ENCODE results near the gene LDLRAD4. TPM values are rescaled to one million over a fixed set of nuclear protein-coding genes. Genes with fewer than 3 reads are reported as not detected.
"Not testable (repeated sequence)": the region's sequence is repeated elsewhere in the genome, so short reads cannot be mapped to it uniquely, and the experiment has no call there.

Gene LDLRAD4
- total and polyA plus RNA-seq, 2 donors: 46.9 to 80.0 TPM

DNA sequence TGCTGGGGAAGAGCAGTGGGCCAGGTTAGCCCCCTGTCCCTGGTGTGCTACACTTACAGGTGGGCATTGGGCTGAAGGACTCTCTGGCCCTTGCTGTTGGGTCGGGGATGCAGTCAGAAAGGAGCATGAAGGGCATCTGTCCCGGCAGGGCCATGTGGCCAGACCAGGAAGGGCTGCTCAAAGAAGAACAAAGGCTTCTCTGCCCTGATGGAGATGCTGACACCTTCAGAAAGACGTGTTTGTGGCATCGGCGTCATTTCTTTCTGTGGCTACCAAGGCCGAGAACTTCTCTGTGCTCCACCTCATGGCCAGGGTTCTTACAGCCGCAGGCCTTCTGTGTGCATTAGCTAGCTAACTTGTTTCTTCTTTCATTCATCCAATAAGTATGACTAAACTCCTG is 268.7 kb downstream of the LDLRAD4 start:
- Histone ChIP-seq H3K36me3 (ENCODE audit: control insufficient read depth in 2 of 2, insufficient read depth in 2 of 2, low read length in 1 of 2) (peaks cover 52 to 80% of the 10 kb centered on the region in 2 donors), H3K4me1 (ENCODE audit: control insufficient read depth in 2 of 2, insufficient read depth in 2 of 2, low read length in 2 of 2) (peaks cover 9 to 23% of the 10 kb centered on the region in 2 donors), H3K4me3 (ENCODE audit: low read length in 2 of 2) (no peak overlapping the region), H3K9me3 (ENCODE audit: control insufficient read depth in 2 of 2, insufficient read depth in 1 of 2, low read length in 1 of 2) (peaks cover 1 to 3% of the 10 kb centered on the region in 2 donors), H3K27ac (ENCODE audit: low read depth in 1 of 2, low read length in 1 of 2) (no peak overlapping the region), H3K27me3 (ENCODE audit: control insufficient read depth in 2 of 2, insufficient read depth in 1 of 2, low read length in 1 of 2) (no peaks in the 10 kb centered on the region)
- no peak for DNase-seq (ENCODE audit: low read depth in 6 of 9, low spot score in 9 of 9)
- 89% methylated on average over 7 of the region's 7 CpGs for WGBS

- no peaks in the 10 kb centered on the region for H3K9me3 ChIP-seq (ENCODE audit: control insufficient read depth in 2 of 2, insufficient read depth in 1 of 2, low read length in 1 of 2)
- no peaks in the 10 kb centered on the region for H3K27me3 ChIP-seq (ENCODE audit: control insufficient read depth in 2 of 2, insufficient read depth in 1 of 2, low read length in 1 of 2)
- WGBS: 97% methylated on average over 14 of the region's 14 CpGs
- peaks cover under 1 to 11% of the 10 kb centered on the region in 2 donors for H3K4me1 ChIP-seq (ENCODE audit: control insufficient read depth in 2 of 2, insufficient read depth in 2 of 2, low read length in 2 of 2)
- peaks cover 56 to 87% of the 10 kb centered on the region in 2 donors for H3K36me3 ChIP-seq (ENCODE audit: control insufficient read depth in 2 of 2, insufficient read depth in 2 of 2, low read length in 1 of 2)
- H3K4me3 ChIP-seq (ENCODE audit: low read length in 2 of 2): no peak overlapping the region
- no peak for DNase-seq (ENCODE audit: low read depth in 6 of 9, low spot score in 9 of 9)
- H3K27ac ChIP-seq (ENCODE audit: low read depth in 1 of 2, low read length in 1 of 2): no peak overlapping the region
Observed at GRCh38 chr18:13488281-13488929, 269.8 kb downstream of the LDLRAD4 start.

DNA sequence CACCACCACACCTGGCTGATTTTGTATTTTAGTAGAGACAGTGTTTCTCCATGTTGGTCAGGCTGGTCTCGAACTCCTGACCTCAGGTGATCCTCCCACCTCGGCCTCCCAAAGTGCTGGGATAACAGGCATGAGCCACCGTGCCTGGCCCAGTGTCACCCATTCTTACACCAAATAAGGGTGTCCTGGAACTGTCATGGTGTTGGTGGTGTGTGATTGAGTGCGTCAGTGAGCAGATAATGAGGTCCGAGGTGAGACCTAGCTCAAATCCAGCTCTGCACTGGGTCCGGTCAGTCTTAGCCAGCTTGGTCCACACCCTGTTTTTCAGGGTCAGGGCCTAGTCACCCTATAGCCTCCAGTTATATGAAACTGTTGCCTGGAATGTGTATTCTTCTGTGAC is 270.7 kb downstream of the LDLRAD4 start:
- not testable (repeated sequence) for H3K27me3 ChIP-seq (ENCODE audit: control insufficient read depth in 2 of 2, insufficient read depth in 1 of 2, low read length in 1 of 2); H3K9me3 ChIP-seq (ENCODE audit: control insufficient read depth in 2 of 2, insufficient read depth in 1 of 2, low read length in 1 of 2); H3K27ac ChIP-seq (ENCODE audit: low read depth in 1 of 2, low read length in 1 of 2); H3K4me3 ChIP-seq (ENCODE audit: low read length in 2 of 2); DNase-seq (ENCODE audit: low read depth in 6 of 9, low spot score in 9 of 9); H3K4me1 ChIP-seq (ENCODE audit: control insufficient read depth in 2 of 2, insufficient read depth in 2 of 2, low read length in 2 of 2)
- WGBS: 97% methylated on average over 6 of the region's 6 CpGs
- peaks cover 62 to 89% of the 10 kb centered on the region in 2 donors for H3K36me3 ChIP-seq (ENCODE audit: control insufficient read depth in 2 of 2, insufficient read depth in 2 of 2, low read length in 1 of 2)

DNA sequence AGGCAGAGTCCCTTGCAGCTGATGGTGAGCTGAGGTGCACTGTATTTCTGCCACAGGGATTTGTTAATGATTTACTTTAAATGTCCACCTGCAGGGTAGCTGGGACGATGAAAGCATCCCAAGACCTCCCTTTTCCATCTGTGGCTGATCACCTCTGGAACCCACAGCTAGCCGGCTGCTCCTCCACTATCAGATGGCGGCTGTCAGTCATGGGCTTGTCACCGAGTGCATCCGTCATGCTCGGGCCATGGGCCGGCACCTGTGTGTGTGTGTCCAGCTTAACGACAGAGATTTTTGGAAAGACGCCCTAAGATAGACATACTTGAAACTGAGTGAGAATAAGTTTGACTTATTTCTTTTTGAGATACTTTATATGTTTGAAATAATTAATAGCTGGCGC is 272.6 kb downstream of the LDLRAD4 start:
- H3K36me3 ChIP-seq (ENCODE audit: control insufficient read depth in 2 of 2, insufficient read depth in 2 of 2, low read length in 1 of 2): peaks cover 57 to 85% of the 10 kb centered on the region in 2 donors
- H3K4me1 ChIP-seq (ENCODE audit: control insufficient read depth in 2 of 2, insufficient read depth in 2 of 2, low read length in 2 of 2): no peaks in the 10 kb centered on the region
- H3K27me3 ChIP-seq (ENCODE audit: control insufficient read depth in 2 of 2, insufficient read depth in 1 of 2, low read length in 1 of 2): no peaks in the 10 kb centered on the region
- H3K4me3 ChIP-seq (ENCODE audit: low read length in 2 of 2): no peak overlapping the region
- no peak overlapping the region for H3K27ac ChIP-seq (ENCODE audit: low read depth in 1 of 2, low read length in 1 of 2)
- WGBS: 91% methylated on average over 10 of the region's 10 CpGs
- no peaks in the 10 kb centered on the region for H3K9me3 ChIP-seq (ENCODE audit: control insufficient read depth in 2 of 2, insufficient read depth in 1 of 2, low read length in 1 of 2)
- DNase-seq (ENCODE audit: low read depth in 6 of 9, low spot score in 9 of 9): no peak

DNA sequence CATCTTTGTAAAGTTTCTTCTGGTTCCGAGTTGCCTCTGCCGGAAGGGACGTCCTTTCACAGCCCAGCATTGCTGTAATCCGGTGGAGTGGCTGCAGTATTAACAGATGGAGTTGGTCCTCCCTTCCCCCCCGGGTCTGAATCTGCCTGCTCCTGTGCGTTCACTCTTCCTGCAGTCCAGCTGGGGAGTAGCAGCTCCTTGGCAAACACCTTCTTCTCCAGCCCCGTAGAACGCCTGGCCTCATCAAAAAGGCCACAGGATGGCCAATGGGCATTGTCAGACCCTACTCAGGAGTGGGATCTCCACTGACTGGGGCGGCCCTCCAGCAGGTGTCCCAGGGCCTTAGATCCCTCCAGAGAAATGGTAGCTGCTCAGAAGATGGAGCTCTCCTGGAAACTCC is 273.8 kb downstream of the LDLRAD4 start:
- no peaks in the 10 kb centered on the region for H3K4me1 ChIP-seq (ENCODE audit: control insufficient read depth in 2 of 2, insufficient read depth in 2 of 2, low read length in 2 of 2)
- WGBS: over 99% methylated on average over 9 of the region's 9 CpGs
- H3K27me3 ChIP-seq (ENCODE audit: control insufficient read depth in 2 of 2, insufficient read depth in 1 of 2, low read length in 1 of 2): no peaks in the 10 kb centered on the region
- DNase-seq (ENCODE audit: low read depth in 6 of 9, low spot score in 9 of 9): no peak
- H3K27ac ChIP-seq (ENCODE audit: low read depth in 1 of 2, low read length in 1 of 2): no peak overlapping the region
- H3K4me3 ChIP-seq (ENCODE audit: low read length in 2 of 2): no peak overlapping the region
- H3K9me3 ChIP-seq (ENCODE audit: control insufficient read depth in 2 of 2, insufficient read depth in 1 of 2, low read length in 1 of 2): no peaks in the 10 kb centered on the region
- H3K36me3 ChIP-seq (ENCODE audit: control insufficient read depth in 2 of 2, insufficient read depth in 2 of 2, low read length in 1 of 2): peaks cover 52 to 80% of the 10 kb centered on the region in 2 donors

- Histone ChIP-seq H3K4me3 (ENCODE audit: low read length in 2 of 2) (no peak overlapping the region), H3K4me1 (ENCODE audit: control insufficient read depth in 2 of 2, insufficient read depth in 2 of 2, low read length in 2 of 2) (no peaks in the 10 kb centered on the region), H3K27ac (ENCODE audit: low read depth in 1 of 2, low read length in 1 of 2) (no peak overlapping the region), H3K27me3 (ENCODE audit: control insufficient read depth in 2 of 2, insufficient read depth in 1 of 2, low read length in 1 of 2) (no peaks in the 10 kb centered on the region), H3K36me3 (ENCODE audit: control insufficient read depth in 2 of 2, insufficient read depth in 2 of 2, low read length in 1 of 2) (peaks cover 52 to 80% of the 10 kb centered on the region in 2 donors), H3K9me3 (ENCODE audit: control insufficient read depth in 2 of 2, insufficient read depth in 1 of 2, low read length in 1 of 2) (peaks cover 0 to 3% of the 10 kb centered on the region in 2 donors)
- DNase-seq (ENCODE audit: low read depth in 6 of 9, low spot score in 9 of 9): no peak
- WGBS: 29% methylated on average over 1 of the region's 1 CpG
Observed at GRCh38 chr18:13493079-13493478, 274.5 kb downstream of the LDLRAD4 start.

DNA sequence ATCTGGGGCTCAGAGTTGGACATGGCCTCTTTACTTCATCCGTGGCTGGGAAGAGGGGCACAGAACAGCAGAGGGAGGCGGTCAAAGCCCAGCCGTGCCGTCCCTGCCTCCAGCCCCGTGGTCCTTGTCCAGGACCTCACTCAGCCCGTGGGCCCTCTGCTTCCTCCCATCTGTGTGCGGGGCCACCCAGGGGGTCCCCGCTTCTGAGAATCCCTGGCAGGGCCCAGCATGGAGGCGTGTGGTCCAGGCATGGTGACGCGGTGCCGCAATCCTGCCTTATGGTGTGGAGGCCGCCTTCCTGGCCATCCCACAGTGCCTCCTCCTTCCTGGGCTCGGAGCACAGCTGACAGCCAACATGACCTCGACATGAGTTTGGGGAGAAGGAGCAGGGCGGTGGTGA is 275.2 kb downstream of the LDLRAD4 start:
- no peak for DNase-seq (ENCODE audit: low read depth in 6 of 9, low spot score in 9 of 9)
- Histone ChIP-seq H3K36me3 (ENCODE audit: control insufficient read depth in 2 of 2, insufficient read depth in 2 of 2, low read length in 1 of 2) (peaks cover 56 to 80% of the 10 kb centered on the region in 2 donors), H3K27me3 (ENCODE audit: control insufficient read depth in 2 of 2, insufficient read depth in 1 of 2, low read length in 1 of 2) (no peaks in the 10 kb centered on the region), H3K27ac (ENCODE audit: low read depth in 1 of 2, low read length in 1 of 2) (no peak overlapping the region), H3K4me1 (ENCODE audit: control insufficient read depth in 2 of 2, insufficient read depth in 2 of 2, low read length in 2 of 2) (no peaks in the 10 kb centered on the region), H3K4me3 (ENCODE audit: low read length in 2 of 2) (no peak overlapping the region), H3K9me3 (ENCODE audit: control insufficient read depth in 2 of 2, insufficient read depth in 1 of 2, low read length in 1 of 2) (peaks cover 0 to 9% of the 10 kb centered on the region in 2 donors)
- WGBS: 92% methylated on average over 16 of the region's 16 CpGs

GRCh38 chr18:13494871-13495445 is 276.4 kb downstream of the LDLRAD4 start:
- peaks cover 6 to 7% of the 10 kb centered on the region in 2 donors for H3K4me1 ChIP-seq (ENCODE audit: control insufficient read depth in 2 of 2, insufficient read depth in 2 of 2, low read length in 2 of 2)
- H3K4me3 ChIP-seq (ENCODE audit: low read length in 2 of 2): no peak overlapping the region
- DNase-seq (ENCODE audit: low read depth in 6 of 9, low spot score in 9 of 9): no peak
- H3K9me3 ChIP-seq (ENCODE audit: control insufficient read depth in 2 of 2, insufficient read depth in 1 of 2, low read length in 1 of 2): peaks cover 0 to 14% of the 10 kb centered on the region in 2 donors
- peaks cover 68 to 83% of the 10 kb centered on the region in 2 donors for H3K36me3 ChIP-seq (ENCODE audit: control insufficient read depth in 2 of 2, insufficient read depth in 2 of 2, low read length in 1 of 2)
- no peaks in the 10 kb centered on the region for H3K27me3 ChIP-seq (ENCODE audit: control insufficient read depth in 2 of 2, insufficient read depth in 1 of 2, low read length in 1 of 2)
- WGBS: 97% methylated on average over 14 of the region's 14 CpGs
- H3K27ac ChIP-seq (ENCODE audit: low read depth in 1 of 2, low read length in 1 of 2): no peak overlapping the region

DNA sequence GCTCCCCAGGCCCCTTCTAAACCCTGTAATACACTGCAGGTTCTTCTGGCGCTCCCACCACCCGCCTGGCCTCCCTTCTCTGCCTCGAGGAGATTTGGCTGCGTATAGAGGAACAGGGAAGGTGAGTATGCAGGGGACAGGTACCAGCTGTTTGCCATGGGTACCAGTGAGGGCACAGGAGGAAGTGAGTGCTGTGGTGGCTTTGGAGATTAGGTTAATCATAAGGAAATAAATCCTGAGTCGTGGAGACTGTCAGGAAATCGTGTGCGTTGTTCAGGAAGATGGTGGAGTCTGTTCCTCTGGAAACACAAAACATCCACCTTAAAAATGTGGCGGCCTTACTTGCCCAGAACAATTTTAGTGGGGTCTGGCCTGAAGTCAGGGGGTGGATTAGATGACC is 277.4 kb downstream of the LDLRAD4 start:
- DNase-seq (ENCODE audit: low read depth in 6 of 9, low spot score in 9 of 9): no peak
- 78% methylated on average over 8 of the region's 8 CpGs for WGBS
- Histone ChIP-seq H3K4me3 (ENCODE audit: low read length in 2 of 2) (no peak overlapping the region), H3K36me3 (ENCODE audit: control insufficient read depth in 2 of 2, insufficient read depth in 2 of 2, low read length in 1 of 2) (peaks cover 64 to 79% of the 10 kb centered on the region in 2 donors), H3K27ac (ENCODE audit: low read depth in 1 of 2, low read length in 1 of 2) (no peak overlapping the region), H3K4me1 (ENCODE audit: control insufficient read depth in 2 of 2, insufficient read depth in 2 of 2, low read length in 2 of 2) (peaks cover 16 to 17% of the 10 kb centered on the region in 2 donors), H3K9me3 (ENCODE audit: control insufficient read depth in 2 of 2, insufficient read depth in 1 of 2, low read length in 1 of 2) (peaks cover 0 to 14% of the 10 kb centered on the region in 2 donors), H3K27me3 (ENCODE audit: control insufficient read depth in 2 of 2, insufficient read depth in 1 of 2, low read length in 1 of 2) (no peaks in the 10 kb centered on the region)
